Naive thymus-derived CD8-positive, alpha-beta T cell (primary cell): ENCODE data around the gene PBXIP1. TPM values are rescaled to one million over a fixed set of nuclear protein-coding genes. Genes with fewer than 3 reads are reported as not detected.
"Not testable (repeated sequence)": the region's sequence is repeated elsewhere in the genome, so short reads cannot be mapped to it uniquely, and the experiment has no call there.

Experiments used
- ATAC-seq, 2 donors: fragments of 150-1000 bp; cut with Tn5 transposase in 1 of 2; sonication (Bioruptor Pico), chemical (Tn5 transposase) in 1 of 2; 1 replicate in 1 of 2; 2 replicates in 1 of 2; pipeline ENCODE4 v1.10.0; 2021; ENCODE audit warnings: mild to moderate bottlenecking in 2 of 2, moderate library complexity in 2 of 2
- POLR2A ChIA-PET: fragments of 350-600 bp; sonication (Branson Sonifier 250); formaldehyde crosslinking; loops from one replicate; lab custom pipeline; 2021; ENCODE audit warnings: antibody characterized with exemption; lab: Charles Lee
- DNase-seq, 10 donors: peaks; one replicate each; pipeline versions ENCODE4 v3.0.0 to v3.0.0-alpha.2; 2020 to 2022
- H3K27ac Mint-ChIP-seq, 10 donors: one replicate each; pipeline ENCODE4 v1.8.0; 2020 to 2022; ENCODE audit warnings: mild to moderate bottlenecking in 10 of 10, mixed read lengths in 10 of 10, moderate library complexity in 4 of 10, inconsistent platforms in 1 of 10
- H3K27me3 Mint-ChIP-seq, 5 donors: one replicate each; pipeline ENCODE4 v1.8.0; 2021 to 2022; ENCODE audit warnings: mixed read lengths in 5 of 5
- H3K36me3 Mint-ChIP-seq, 3 donors: one replicate each; pipeline ENCODE4 v1.8.0; 2020 to 2022; ENCODE audit warnings: mixed read lengths in 3 of 3, mild to moderate bottlenecking in 2 of 3, inconsistent platforms in 1 of 3
- H3K4me1 Mint-ChIP-seq, 4 donors: one replicate each; pipeline ENCODE4 v1.8.0; 2021 to 2022; ENCODE audit warnings: mixed read lengths in 4 of 4
- H3K4me3 Mint-ChIP-seq, 10 donors: one replicate each; pipeline ENCODE4 v1.8.0; 2020 to 2022; ENCODE audit warnings: mild to moderate bottlenecking in 10 of 10, mixed read lengths in 10 of 10, moderate library complexity in 6 of 10, inconsistent platforms in 1 of 10
- H3K9me3 Mint-ChIP-seq, 9 donors: one replicate each; pipeline ENCODE4 v1.8.0; 2020 to 2022; ENCODE audit warnings: mixed read lengths in 9 of 9, mild to moderate bottlenecking in 3 of 9, inconsistent platforms in 1 of 9, moderate library complexity in 1 of 9
- polyA plus RNA-seq, 3 donors: library from polyadenylated mRNA; unstranded; fragments of 300-500 nt; fragmentation: Illumina TruSeq; gene quantifications; one replicate each; pipeline ENCODE4 v1.2.3, GENCODE V29; 2021
- total RNA-seq, 8 experiments: library from RNA in 2 of 8; stranded (reverse) in 2 of 8; gene quantifications; one replicate each; pipeline ENCODE4 v1.2.3 and lab custom pipeline; 2021 to 2026

Gene PBXIP1
- total and polyA plus RNA-seq, 5 experiments from 2014 or later: 182 to 319 (median 239) TPM

GRCh38 chr1:154977762-154978161 is 21.9 kb upstream of the PBXIP1 start:
- peak overlapping the region in 3 of 10 donors; percentile 27 to 55 (median 31) for H3K27ac Mint-ChIP-seq
- POLR2A ChIA-PET: interaction anchor here (0.6 to 1.5 kb wide), 4 partner anchors 17 to 35 kb away, joined by 3 to 5 read pairs (median 4); partner anchors contain the start of gene PYGO2
- H3K27me3 Mint-ChIP-seq, H3K4me1 Mint-ChIP-seq, H3K4me3 Mint-ChIP-seq, ATAC-seq, H3K9me3 Mint-ChIP-seq, DNase-seq: not testable (repeated sequence)
- H3K36me3 Mint-ChIP-seq: peaks cover 0 to 11% (median 2%) of the 10 kb centered on the region in 3 donors

GRCh38 chr1:154975409-154976059 is 19.6 kb upstream of the PBXIP1 start:
- H3K36me3 Mint-ChIP-seq: peaks cover 0 to 15% (median 2%) of the 10 kb centered on the region in 3 donors
- no peak overlapping the region for H3K4me3 Mint-ChIP-seq
- peaks cover 13 to 28% (median 25%) of the 10 kb centered on the region in 4 donors for H3K4me1 Mint-ChIP-seq
- ATAC-seq (peak in 1 of 2 donors; percentile 15), DNase-seq (peak in 7 of 10 donors; percentile 26 to 71 (median 47))
- no peak overlapping the region for H3K27ac Mint-ChIP-seq
- H3K9me3 Mint-ChIP-seq: no peaks in the 10 kb centered on the region
- POLR2A ChIA-PET: interaction anchor here (0.7 to 7.5 kb wide), 8 partner anchors 8 to 755 kb away, joined by 3 to 85 read pairs (median 22); partner anchors contain the start of genes FLAD1, PBXIP1, PMVK and PYGO2
- no peaks in the 10 kb centered on the region for H3K27me3 Mint-ChIP-seq

DNA sequence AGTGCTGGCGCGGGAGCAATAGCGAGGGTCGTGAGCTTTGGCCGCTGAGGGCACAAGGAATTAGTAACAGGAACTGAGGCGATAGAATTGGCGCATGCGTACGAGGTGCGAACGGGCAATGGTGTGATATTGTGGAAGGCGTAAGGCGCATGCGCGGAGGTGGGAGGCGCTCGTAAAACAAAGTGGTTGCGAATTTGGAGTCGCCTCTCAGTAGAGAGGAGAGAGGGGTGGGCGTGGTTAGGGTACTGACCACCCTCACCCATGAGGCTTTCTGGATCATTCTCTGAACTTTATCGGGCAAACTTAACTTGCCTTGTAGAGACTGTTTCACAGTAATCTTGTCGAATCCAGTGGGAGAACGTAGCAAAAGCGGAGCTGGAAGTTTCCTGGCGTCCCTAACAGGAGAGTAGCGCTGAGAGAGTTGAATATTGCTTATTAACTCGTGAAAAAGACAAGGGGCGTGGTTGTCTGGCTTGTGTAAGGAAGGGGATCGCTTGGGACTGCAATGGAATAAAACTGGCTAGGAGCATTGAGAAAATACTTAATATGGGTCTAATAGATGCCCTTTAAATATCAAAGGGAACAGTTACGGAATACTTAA is 19.0 kb upstream of the PBXIP1 start:
- no peak overlapping the region for H3K4me3 Mint-ChIP-seq
- POLR2A ChIA-PET: interaction anchor here (0.6 to 7.5 kb wide), 10 partner anchors 9 to 755 kb away, joined by 3 to 85 read pairs (median 21); partner anchors contain the start of genes FLAD1, PBXIP1, PMVK and PYGO2
- peaks cover 13 to 28% (median 25%) of the 10 kb centered on the region in 4 donors for H3K4me1 Mint-ChIP-seq
- ATAC-seq (peak; percentile 51 to 52), DNase-seq (peak in 9 of 10 donors; percentile 89 to 97 (median 92))
- no peaks in the 10 kb centered on the region for H3K27me3 Mint-ChIP-seq
- H3K36me3 Mint-ChIP-seq: peaks cover 0 to 15% (median 2%) of the 10 kb centered on the region in 3 donors
- H3K9me3 Mint-ChIP-seq: no peaks in the 10 kb centered on the region
- H3K27ac Mint-ChIP-seq: no peak overlapping the region

GRCh38 chr1:154974102-154974807 is 18.4 kb upstream of the PBXIP1 start, which contains the start of gene CKS1B:
CKS1B (plus strand) TSS chr1:154974681; CDS start chr1:154974746, 65 bp downstream.
- peak; percentile 86 to 99 (median 98) for DNase-seq
- Mint-ChIP-seq H3K27me3 (no peaks in the 10 kb centered on the region), H3K36me3 (peaks cover 0 to 17% (median 0%) of the 10 kb centered on the region in 3 donors), H3K4me1 (peaks cover 15 to 33% (median 30%) of the 10 kb centered on the region in 4 donors), H3K9me3 (no peaks in the 10 kb centered on the region), H3K27ac (no peak within 1 kb of the TSS), H3K4me3 (no peak within 1 kb of the TSS)
- POLR2A ChIA-PET: interaction anchor here (0.6 to 7.5 kb wide), 15 partner anchors 9 to 672 kb away, joined by 3 to 85 read pairs (median 4); partner anchors contain the start of genes ADAM15, FLAD1, PBXIP1 and PMVK
- peak; percentile 88 to 90 for ATAC-seq

DNA sequence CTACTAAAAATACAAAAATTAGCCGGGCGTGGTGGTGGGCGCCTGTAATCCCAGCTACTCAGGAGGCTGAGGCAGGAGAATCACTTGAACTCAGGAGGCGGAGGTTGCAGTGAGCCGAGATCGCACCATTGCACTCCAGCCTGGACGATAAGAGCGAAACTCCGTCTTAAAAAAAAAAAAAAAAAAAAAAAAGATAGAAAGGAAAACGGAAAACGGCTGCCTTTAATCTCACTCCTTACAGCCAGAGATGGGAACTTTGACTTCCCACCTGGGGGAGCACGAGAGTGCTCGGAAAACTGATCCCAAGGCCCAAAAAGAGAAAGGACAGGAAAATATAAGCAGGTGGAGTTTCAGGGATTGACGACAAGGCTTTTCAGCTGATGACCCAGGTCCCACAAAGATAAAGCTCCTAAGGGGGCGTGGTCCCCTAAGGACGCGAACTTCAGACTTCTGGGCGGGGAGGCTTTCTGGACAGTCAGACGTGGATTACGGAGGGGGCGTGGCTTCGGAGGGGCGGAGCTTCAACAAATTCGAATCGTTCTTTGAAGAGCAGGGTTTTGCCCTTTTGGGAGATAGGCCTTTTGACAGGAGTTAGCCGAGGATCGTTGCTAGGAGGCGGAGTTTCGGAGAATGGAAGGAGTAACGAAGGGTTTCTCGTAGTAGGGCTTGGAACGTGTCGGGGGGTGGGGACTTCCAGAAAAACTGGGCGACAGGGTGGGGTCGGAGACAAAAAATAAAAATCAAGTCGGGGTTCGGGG is 17.6 kb upstream of the PBXIP1 start:
- Mint-ChIP-seq H3K27me3 (no peaks in the 10 kb centered on the region), H3K36me3 (peaks cover 0 to 18% (median 0%) of the 10 kb centered on the region in 3 donors), H3K9me3 (no peaks in the 10 kb centered on the region), H3K4me3 (peak overlapping the region in 1 of 10 donors; percentile 74), H3K4me1 (peaks cover 19 to 34% (median 34%) of the 10 kb centered on the region in 4 donors), H3K27ac (peak overlapping the region in 2 of 10 donors; percentile 84 to 88)
- peak; percentile 2 to 7 for ATAC-seq
- POLR2A ChIA-PET: interaction anchor here (0.6 to 7.5 kb wide), 16 partner anchors 10 to 735 kb away, joined by 3 to 85 read pairs (median 4); partner anchors contain the start of genes ADAM15, FLAD1, PBXIP1 and PMVK
- DNase-seq: peak; percentile 77 to 95 (median 82)

- Mint-ChIP-seq H3K4me3 (peak overlapping the region in 1 of 10 donors; percentile 74), H3K9me3 (no peaks in the 10 kb centered on the region), H3K27ac (peak overlapping the region in 7 of 10 donors; percentile 53 to 89 (median 84)), H3K36me3 (peaks cover 0 to 23% (median 0%) of the 10 kb centered on the region in 3 donors), H3K4me1 (peaks cover 19 to 34% (median 34%) of the 10 kb centered on the region in 4 donors), H3K27me3 (no peaks in the 10 kb centered on the region)
- POLR2A ChIA-PET: interaction anchor here (0.6 to 7.5 kb wide), 13 partner anchors 10 to 736 kb away, joined by 3 to 85 read pairs (median 19); partner anchors contain the start of genes ADAM15, FLAD1, PBXIP1 and PMVK
- DNase-seq: peak in 1 of 10 donors; percentile 20
- no peak for ATAC-seq
Measured at GRCh38 chr1:154972517-154973343, 16.8 kb upstream of the PBXIP1 start.

GRCh38 chr1:154972213-154972516 is 16.3 kb upstream of the PBXIP1 start:
- Mint-ChIP-seq H3K4me1 (peaks cover 19 to 34% (median 31%) of the 10 kb centered on the region in 4 donors), H3K36me3 (peaks cover 0 to 28% (median 0%) of the 10 kb centered on the region in 3 donors), H3K4me3 (peak overlapping the region in 2 of 10 donors; percentile 46 to 74), H3K27me3 (no peaks in the 10 kb centered on the region), H3K9me3 (no peaks in the 10 kb centered on the region), H3K27ac (peak overlapping the region in 5 of 10 donors; percentile 53 to 89 (median 84))
- POLR2A ChIA-PET: interaction anchor here (1.0 to 7.5 kb wide), 6 partner anchors 11 to 113 kb away, joined by 3 to 85 read pairs (median 22); partner anchors contain the start of genes FLAD1, PBXIP1 and PYGO2
- DNase-seq (no peak), ATAC-seq (no peak)

GRCh38 chr1:154971341-154971998 is 15.6 kb upstream of the PBXIP1 start:
- H3K27ac Mint-ChIP-seq: peak overlapping the region in 9 of 10 donors; percentile 7 to 91 (median 61)
- peaks cover 0 to 35% (median 0%) of the 10 kb centered on the region in 3 donors for H3K36me3 Mint-ChIP-seq
- POLR2A ChIA-PET: interaction anchor here (1.0 to 7.5 kb wide), 8 partner anchors 10 to 114 kb away, joined by 3 to 85 read pairs (median 12); partner anchors contain the start of genes FLAD1, PBXIP1, PMVK and PYGO2
- H3K27me3 Mint-ChIP-seq: no peaks in the 10 kb centered on the region
- ATAC-seq (no peak), DNase-seq (no peak)
- H3K9me3 Mint-ChIP-seq: no peaks in the 10 kb centered on the region
- peak overlapping the region; percentile 22 to 68 (median 38) for H3K4me3 Mint-ChIP-seq
- H3K4me1 Mint-ChIP-seq: peaks cover 19 to 34% (median 31%) of the 10 kb centered on the region in 4 donors

- no peak for ATAC-seq
- Mint-ChIP-seq H3K4me3 (peak within 1 kb of the TSS; percentile 22 to 68 (median 46)), H3K27ac (peak within 1 kb of the TSS in 9 of 10 donors; percentile 38 to 91 (median 74)), H3K36me3 (peaks cover 0 to 38% (median 0%) of the 10 kb centered on the region in 3 donors), H3K9me3 (no peaks in the 10 kb centered on the region), H3K4me1 (peaks cover 19 to 35% (median 31%) of the 10 kb centered on the region in 4 donors), H3K27me3 (no peaks in the 10 kb centered on the region)
- DNase-seq: no peak
- POLR2A ChIA-PET: interaction anchor here (0.6 to 7.5 kb wide), 7 partner anchors 9 to 248 kb away, joined by 3 to 85 read pairs (median 6); partner anchors contain the start of genes FLAD1, PBXIP1, PMVK and PYGO2
Measured at GRCh38 chr1:154970631-154971340, 14.9 kb upstream of the PBXIP1 start, which contains the start of gene SHC1. SHC1 (minus strand) TSS chr1:154970747; CDS start chr1:154970526, 221 bp downstream.
